ENCODE measurements around the gene TMEM236. TPM values are rescaled to one million over a fixed set of nuclear protein-coding genes. Genes with fewer than 3 reads are reported as not detected.
A peak's percentile ranks its signal among the peaks of the same experiment; 100 is the strongest.

The TMEM236 gene
- total and polyA plus RNA-seq, 2 of the 4 experiments (the other 2 are of a cell fraction), result not detected

- no peak overlapping the region for H2BK20ac ChIP-seq (ENCODE audit: low read depth, low read length)
- H3K4me2 ChIP-seq (ENCODE audit: low read depth, low read length), result no peak overlapping the region
- H4K91ac ChIP-seq (ENCODE audit: insufficient read depth, low read depth, low read length), result no peak overlapping the region
- no peak overlapping the region for H3K56ac ChIP-seq (ENCODE audit: extremely low read depth, insufficient read depth, low read length)
- TF ChIP-seq MAZ (IDR thresholded peaks at IDR 0.05; ENCODE audit: borderline replicate concordance, low read depth, low read length), result no peak
- TF ChIP-seq FOS (IDR thresholded peaks at IDR 0.05; ENCODE audit: low read depth, low read length), result no peak
- no peak for TF ChIP-seq POLR2A (IDR thresholded peaks at IDR 0.05; ENCODE audit: low read depth, low read length)
- TF ChIP-seq MXI1 (IDR thresholded peaks at IDR 0.05; ENCODE audit: borderline replicate concordance, low read depth, low read length), result no peak
- no peak for TF ChIP-seq CHD1 (IDR thresholded peaks at IDR 0.05; ENCODE audit: low read depth, low read length)
- TF ChIP-seq BHLHE40 (IDR thresholded peaks at IDR 0.05; ENCODE audit: low read depth, low read length), result no peak
- TF ChIP-seq, protein P1, sequence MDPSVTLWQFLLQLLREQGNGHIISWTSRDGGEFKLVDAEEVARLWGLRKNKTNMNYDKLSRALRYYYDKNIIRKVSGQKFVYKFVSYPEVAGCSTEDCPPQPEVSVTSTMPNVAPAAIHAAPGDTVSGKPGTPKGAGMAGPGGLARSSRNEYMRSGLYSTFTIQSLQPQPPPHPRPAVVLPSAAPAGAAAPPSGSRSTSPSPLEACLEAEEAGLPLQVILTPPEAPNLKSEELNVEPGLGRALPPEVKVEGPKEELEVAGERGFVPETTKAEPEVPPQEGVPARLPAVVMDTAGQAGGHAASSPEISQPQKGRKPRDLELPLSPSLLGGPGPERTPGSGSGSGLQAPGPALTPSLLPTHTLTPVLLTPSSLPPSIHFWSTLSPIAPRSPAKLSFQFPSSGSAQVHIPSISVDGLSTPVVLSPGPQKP (IDR thresholded peaks at IDR 0.05; ENCODE audit: borderline replicate concordance, low read depth, low read length), result no peak
- TF ChIP-seq, protein P2, sequence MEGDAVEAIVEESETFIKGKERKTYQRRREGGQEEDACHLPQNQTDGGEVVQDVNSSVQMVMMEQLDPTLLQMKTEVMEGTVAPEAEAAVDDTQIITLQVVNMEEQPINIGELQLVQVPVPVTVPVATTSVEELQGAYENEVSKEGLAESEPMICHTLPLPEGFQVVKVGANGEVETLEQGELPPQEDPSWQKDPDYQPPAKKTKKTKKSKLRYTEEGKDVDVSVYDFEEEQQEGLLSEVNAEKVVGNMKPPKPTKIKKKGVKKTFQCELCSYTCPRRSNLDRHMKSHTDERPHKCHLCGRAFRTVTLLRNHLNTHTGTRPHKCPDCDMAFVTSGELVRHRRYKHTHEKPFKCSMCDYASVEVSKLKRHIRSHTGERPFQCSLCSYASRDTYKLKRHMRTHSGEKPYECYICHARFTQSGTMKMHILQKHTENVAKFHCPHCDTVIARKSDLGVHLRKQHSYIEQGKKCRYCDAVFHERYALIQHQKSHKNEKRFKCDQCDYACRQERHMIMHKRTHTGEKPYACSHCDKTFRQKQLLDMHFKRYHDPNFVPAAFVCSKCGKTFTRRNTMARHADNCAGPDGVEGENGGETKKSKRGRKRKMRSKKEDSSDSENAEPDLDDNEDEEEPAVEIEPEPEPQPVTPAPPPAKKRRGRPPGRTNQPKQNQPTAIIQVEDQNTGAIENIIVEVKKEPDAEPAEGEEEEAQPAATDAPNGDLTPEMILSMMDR (conservative IDR thresholded peaks at IDR 0.05; ENCODE audit: low read depth, low read length), result no peak
- no peak for TF ChIP-seq CEBPB (IDR thresholded peaks at IDR 0.05; ENCODE audit: low read depth, low read length)
- TF ChIP-seq, protein P3, sequence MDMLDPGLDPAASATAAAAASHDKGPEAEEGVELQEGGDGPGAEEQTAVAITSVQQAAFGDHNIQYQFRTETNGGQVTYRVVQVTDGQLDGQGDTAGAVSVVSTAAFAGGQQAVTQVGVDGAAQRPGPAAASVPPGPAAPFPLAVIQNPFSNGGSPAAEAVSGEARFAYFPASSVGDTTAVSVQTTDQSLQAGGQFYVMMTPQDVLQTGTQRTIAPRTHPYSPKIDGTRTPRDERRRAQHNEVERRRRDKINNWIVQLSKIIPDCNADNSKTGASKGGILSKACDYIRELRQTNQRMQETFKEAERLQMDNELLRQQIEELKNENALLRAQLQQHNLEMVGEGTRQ (IDR thresholded peaks at IDR 0.05; ENCODE audit: low read depth, low read length), result no peak
- no peak for TF ChIP-seq NFE2L2 (IDR thresholded peaks at IDR 0.05; ENCODE audit: low read depth, low read length)
- no peak for TF ChIP-seq RFX5 (IDR thresholded peaks at IDR 0.05; ENCODE audit: low read depth, low read length)
- no peak for TF ChIP-seq MAFK (IDR thresholded peaks at IDR 0.05; ENCODE audit: low read depth, low read length)
- no peak overlapping the region for H3K27ac ChIP-seq (ENCODE audit: insufficient read depth, low read length)
- ATAC-seq (ENCODE audit: low read depth) (no peak), DNase-seq (no peak)
- no peaks in the 10 kb centered on the region for H3K79me1 ChIP-seq (ENCODE audit: low read depth in 1 of 2, low read length in 2 of 2)
- no peaks in the 10 kb centered on the region for H3K36me3 ChIP-seq (ENCODE audit: control insufficient read depth, insufficient read depth, low read length)
- H2BK5ac ChIP-seq (ENCODE audit: low read depth, low read length, poor library complexity, severe bottlenecking), result peak overlapping the region; percentile 82
- no CpG with 5 or more reads among the region's 3 CpGs for WGBS, 2 experiments (ENCODE audit: extremely low coverage in 2 of 2, insufficient read length in 1 of 2)
- H3K9ac ChIP-seq (ENCODE audit: low read depth, low read length), result no peak overlapping the region
- H4K20me1 ChIP-seq (ENCODE audit: insufficient read depth, low read length), result no peaks in the 10 kb centered on the region
- H3K18ac ChIP-seq (ENCODE audit: low read depth, low read length), result no peak overlapping the region
- no peaks in the 10 kb centered on the region for H3K9me1 ChIP-seq (ENCODE audit: insufficient read depth, low read length)
- intact Hi-C loops (cut with micrococcal nuclease) (no loop called here), in situ Hi-C loops (cut with MboI; ENCODE audit: low sequenced_read_pairs) (no loop called here), dilution Hi-C loops (cut with HindIII; ENCODE audit: low sequenced_read_pairs, unreplicated experiment) (no loop called here)
- CTCF ChIA-PET, result no interaction called here
- no peak overlapping the region for H3K4me3 ChIP-seq (ENCODE audit: insufficient read depth, low read depth, low read length)
- H2BK120ac ChIP-seq (ENCODE audit: low read depth, low read length), result no peak overlapping the region
- H2AFZ ChIP-seq (replicated peaks; ENCODE audit: low read length, poor library complexity), result no peak overlapping the region
- no peak overlapping the region for H2AK5ac ChIP-seq (ENCODE audit: low read depth, low read length)
- no peaks in the 10 kb centered on the region for H3K9me3 ChIP-seq (ENCODE audit: control insufficient read depth, insufficient read depth, low read length)
- no peak overlapping the region for H2BK15ac ChIP-seq (ENCODE audit: low read depth, low read length)
- H3K23ac ChIP-seq (ENCODE audit: low read depth, low read length), result no peak overlapping the region
- no peak overlapping the region for H3K4ac ChIP-seq (ENCODE audit: low read depth, low read length)
- H3K14ac ChIP-seq (replicated peaks; ENCODE audit: low read depth, low read length), result no peak overlapping the region; the same call in 1 of the 2 replicates
- H4K5ac ChIP-seq (ENCODE audit: low read depth, low read length), result no peak overlapping the region
- no peak overlapping the region for H2AK9ac ChIP-seq (replicated peaks; ENCODE audit: low read depth, low read length, poor library complexity)
- H3K27me3 ChIP-seq (ENCODE audit: control insufficient read depth, insufficient read depth, low read length), result peaks cover 6% of the 10 kb centered on the region
- POLR2A ChIA-PET (ENCODE audit: unreplicated experiment), result no interaction called here
- BruUV-seq (replicated peaks), result no TSS peak
- no peaks in the 10 kb centered on the region for H3K4me1 ChIP-seq (ENCODE audit: control insufficient read depth, insufficient read depth, low read length)
- no peak overlapping the region for H4K8ac ChIP-seq (ENCODE audit: low read depth in 2 of 2, low read length in 2 of 2)
These were observed 53.3 kb downstream of the TMEM236 start for GRCh38 chr10:17805330-17805729.
